Prostate gland (tissue), 2 donors: Measurements from ENCODE around the gene GPX5. TPM values are rescaled to one million over a fixed set of nuclear protein-coding genes. Genes with fewer than 3 reads are reported as not detected.

Experiments used
- DNase-seq: peaks from one replicate; pipeline ENCODE4 v3.0.0-alpha.2; 2019; ENCODE audit warnings: low spot score
- H3K27ac ChIP-seq, 2 donors: fragments of 200-600 bp; sonication (generic); 2 replicates each; pipeline ENCODE4 v1.5.1; 2017 to 2019
- H3K27me3 ChIP-seq: fragments of 200-600 bp; sonication (generic); replicated peaks from 2 replicates; pipeline ENCODE4 v1.5.1; 2019; ENCODE audit not compliant: insufficient read depth
- H3K36me3 ChIP-seq, 2 donors: fragments of 200-600 bp; sonication (generic); 1 replicate in 1 of 2; 2 replicates in 1 of 2; pipeline versions ENCODE4 v1.5.1 to v1.8.1; 2017 to 2019
- H3K4me1 ChIP-seq: fragments of 200-600 bp; sonication (generic); replicated peaks from 2 replicates; pipeline ENCODE4 v1.5.1; 2019
- H3K4me3 ChIP-seq, 2 donors: fragments of 200-600 bp; sonication (generic); 2 replicates each; pipeline ENCODE4 v1.5.1; 2017 to 2019
- H3K9me3 ChIP-seq: fragments of 200-600 bp; sonication (generic); 2 replicates; pipeline ENCODE4 v1.5.1; 2017
- CTCF ChIP-seq, 4 experiments: fragments of 200-600 bp in 2 of 4; fragments of 450-650 bp in 2 of 4; sonication (generic) in 2 of 4; IDR thresholded peaks; 1 replicate in 3 of 4; 2 replicates in 1 of 4; pipeline ENCODE4 v1.5.1; 2016 to 2019; ENCODE audit warnings: antibody characterized with exemption in 4 of 4, mild to moderate bottlenecking in 2 of 4, moderate library complexity in 2 of 4
- POLR2A ChIP-seq: fragments of 450-650 bp; IDR thresholded peaks from one replicate; pipeline ENCODE4 v1.6.1; 2016; ENCODE audit warnings: antibody characterized with exemption, mild to moderate bottlenecking
- POLR2AphosphoS5 ChIP-seq: sonication (generic); formaldehyde crosslinking; IDR thresholded peaks from one replicate; pipeline ENCODE4 v1.6.1; 2017; ENCODE audit warnings: antibody characterized with exemption
- WGBS: methylation state at CpG from one replicate; pipeline ENCODE4 v1.1.5; 2018; 5-methylcytosine and 5-hydroxymethylcytosine counted together
- intact Hi-C: fragments of 100-400 bp; cut with DNase I; formaldehyde crosslinking; loops from one replicate; pipeline ENCODE4 v1.14.2; 2022
- total RNA-seq, 2 donors: library from RNA; depleted of rRNA; stranded (reverse); fragments of >200 nt; gene quantifications; one replicate each; pipeline ENCODE4 v1.1.0, GENCODE V29; 2016

GPX5 gene
- total RNA-seq, 2 donors from 2014 or later: not detected

GRCh38 chr6:28534306-28534705, 8.6 kb downstream of the GPX5 start:
- H3K36me3 ChIP-seq: no peaks in the 10 kb centered on the region
- H3K4me3 ChIP-seq: no peak overlapping the region
- no peak for TF ChIP-seq POLR2A
- TF ChIP-seq POLR2AphosphoS5: no peak
- TF ChIP-seq CTCF (IDR thresholded peaks at IDR 0.05): no peak
- no peaks in the 10 kb centered on the region for H3K9me3 ChIP-seq
- H3K27me3 ChIP-seq: no peaks in the 10 kb centered on the region
- H3K4me1 ChIP-seq: no peaks in the 10 kb centered on the region
- intact Hi-C loops: no loop called here
- DNase-seq: no peak
- 69% methylated on average over 3 of the region's 3 CpGs for WGBS
- H3K27ac ChIP-seq: no peak overlapping the region

GRCh38 chr6:28534875-28535274, 9.2 kb downstream of the GPX5 start:
- intact Hi-C loops: no loop called here
- Histone ChIP-seq H3K4me3 (no peak overlapping the region), H3K36me3 (no peaks in the 10 kb centered on the region), H3K27me3 (no peaks in the 10 kb centered on the region), H3K27ac (no peak overlapping the region), H3K9me3 (no peaks in the 10 kb centered on the region), H3K4me1 (no peaks in the 10 kb centered on the region)
- WGBS: 27% methylated on average over 2 of the region's 2 CpGs
- TF ChIP-seq POLR2AphosphoS5: no peak
- no peak for DNase-seq

DNA sequence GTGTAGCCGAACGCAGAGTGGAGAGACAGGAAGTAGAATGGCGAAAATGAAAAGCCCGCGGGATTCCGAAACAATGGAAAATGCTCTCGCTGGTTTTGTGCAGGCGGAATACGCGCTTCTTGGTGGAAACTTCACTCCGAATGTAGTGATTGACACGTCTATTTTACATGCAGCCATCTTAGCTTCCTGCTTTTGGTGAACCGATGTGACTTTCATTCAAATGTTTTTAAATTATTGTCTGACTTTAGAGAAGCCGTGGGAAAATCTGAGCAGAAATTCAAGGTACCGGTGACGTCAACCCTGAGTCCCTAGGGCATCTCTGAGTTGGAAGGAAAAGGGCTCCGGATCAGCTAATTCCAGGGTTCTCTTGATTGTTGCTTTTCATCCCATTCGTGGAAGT, 11.4 kb downstream of the GPX5 start:
- WGBS: 33% methylated on average over 18 of the region's 18 CpGs
- H3K36me3 ChIP-seq: no peaks in the 10 kb centered on the region
- H3K4me3 ChIP-seq: no peak overlapping the region
- no peak overlapping the region for H3K27ac ChIP-seq
- no peaks in the 10 kb centered on the region for H3K9me3 ChIP-seq
- H3K4me1 ChIP-seq: no peaks in the 10 kb centered on the region
- no peak for DNase-seq
- no peaks in the 10 kb centered on the region for H3K27me3 ChIP-seq
- intact Hi-C loops: no loop called here
- TF ChIP-seq CTCF (IDR thresholded peaks at IDR 0.05) (no peak), POLR2AphosphoS5 (no peak), POLR2A (no peak)

- H3K4me3 ChIP-seq: no peak overlapping the region
- no peaks in the 10 kb centered on the region for H3K36me3 ChIP-seq
- intact Hi-C loops: no loop called here
- no peaks in the 10 kb centered on the region for H3K27me3 ChIP-seq
- no peak for TF ChIP-seq POLR2A
- TF ChIP-seq POLR2AphosphoS5: no peak
- TF ChIP-seq CTCF (IDR thresholded peaks at IDR 0.05): no peak
- H3K9me3 ChIP-seq: no peaks in the 10 kb centered on the region
- 53% methylated on average over 22 of the region's 22 CpGs for WGBS
- H3K4me1 ChIP-seq: no peaks in the 10 kb centered on the region
- H3K27ac ChIP-seq: no peak overlapping the region
- DNase-seq: no peak
These were observed 11.9 kb downstream of the GPX5 start for GRCh38 chr6:28537509-28538140.

- Histone ChIP-seq H3K4me1 (no peaks in the 10 kb centered on the region), H3K27me3 (peaks cover 3% of the 10 kb centered on the region), H3K4me3 (peak overlapping the region; percentile 6 to 10), H3K36me3 (no peaks in the 10 kb centered on the region), H3K9me3 (no peaks in the 10 kb centered on the region), H3K27ac (peak overlapping the region in 1 of 2 donors; percentile 10)
- TF ChIP-seq CTCF (IDR thresholded peaks at IDR 0.05) (no peak), POLR2AphosphoS5 (no peak), POLR2A (no peak)
- DNase-seq: no peak
- intact Hi-C loops: no loop called here
- WGBS: 52% methylated on average over 7 of the region's 7 CpGs
These were observed 16.3 kb downstream of the GPX5 start for GRCh38 chr6:28541996-28542395.
